Transverse colon (tissue), 4 donors: Measurements from ENCODE around the gene ZBTB4.

Experiments
- CTCF ChIP-seq, 5 experiments: fragments of 200-600 bp in 3 of 5; fragments of 450-650 bp in 2 of 5; sonication (generic) in 3 of 5; IDR thresholded peaks; 1 replicate in 2 of 5; 2 replicates in 3 of 5; pipeline ENCODE4 v1.5.1; 2016 to 2017; ENCODE audit warnings: antibody characterized with exemption in 5 of 5, inconsistent platforms in 3 of 5, mild to moderate bottlenecking in 2 of 5, moderate library complexity in 1 of 5
- EP300 ChIP-seq: sonication (generic); formaldehyde crosslinking; IDR thresholded peaks from one replicate; pipeline ENCODE4 v1.6.1; 2017; ENCODE audit warnings: antibody characterized with exemption, low read depth
- POLR2A ChIP-seq: fragments of 450-650 bp; IDR thresholded peaks from one replicate; pipeline ENCODE4 v1.6.1; 2016; ENCODE audit warnings: antibody characterized with exemption, mild to moderate bottlenecking, moderate library complexity
- POLR2AphosphoS5 ChIP-seq, 3 donors: sonication (generic); formaldehyde crosslinking; IDR thresholded peaks; one replicate each; pipeline ENCODE4 v1.6.1; 2016; ENCODE audit warnings: antibody characterized with exemption in 3 of 3

GRCh38 chr17:7459961-7460545 lies 19.4 kb downstream of the ZBTB4 start:
- TF ChIP-seq CTCF (IDR thresholded peaks at IDR 0.05) (no peak), POLR2A (no peak), POLR2AphosphoS5 (IDR thresholded peaks at IDR 0.05) (no peak), EP300 (no peak)
